A673 (cell line): Measurements from ENCODE around the gene AGAP2.

Source experiments
- CTCF ChIP-seq: fragments of 300-800, 200-600 bp; sonication (generic); conservative IDR thresholded peaks from 2 replicates; pipeline ENCODE4 v1.5.1; 2017; ENCODE audit warnings: low read depth, mild to moderate bottlenecking, antibody characterized with exemption, low read length, moderate library complexity, mixed read lengths
- EZH2 ChIP-seq: fragments of 200-600 bp; sonication (generic); IDR thresholded peaks from 2 replicates; pipeline ENCODE4 v1.6.1; 2017; ENCODE audit warnings: borderline replicate concordance, low read depth, mild to moderate bottlenecking, mixed read lengths, antibody characterized with exemption, low read length; ENCODE audit not compliant: poor library complexity, severe bottlenecking

- no peak for TF ChIP-seq CTCF
- no peak for TF ChIP-seq EZH2
Observed at GRCh38 chr12:57744777-57745484, 6.4 kb upstream of the AGAP2 start, which contains the start of gene TSPAN31.
